RCC 7860 (cell line): ENCODE data around the gene ARHGEF28.

Experiments
- DNase-seq: peaks from one replicate; pipeline ENCODE4 v3.0.0-alpha.2; 2015; ENCODE audit warnings: low spot score
- FAIRE-seq: peaks from 2 replicates; lab custom pipeline; 2012; peaks lifted over from hg19 to GRCh38; lab: Jason Lieb, UNC

The ARHGEF28 gene

DNA sequence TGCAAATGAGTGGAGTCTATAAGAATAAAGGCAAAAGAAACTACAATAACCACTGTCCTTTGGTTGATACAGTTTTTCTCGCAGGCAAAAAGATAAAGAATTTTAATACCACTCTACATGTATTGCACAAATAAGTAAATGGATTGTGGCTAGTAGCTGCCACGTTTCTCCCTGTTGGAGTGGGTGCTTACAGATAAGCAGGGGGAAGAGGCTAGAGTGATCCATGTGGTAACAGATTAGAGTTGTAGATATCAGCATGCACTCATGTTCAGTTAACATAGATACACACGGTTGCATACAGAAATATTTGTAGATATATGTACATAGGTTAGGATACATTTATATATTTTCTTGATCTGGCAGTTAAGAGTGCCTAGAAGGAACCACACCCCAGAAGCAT is 179.5 kb downstream of the ARHGEF28 start:
- DNase-seq (no peak), FAIRE-seq (no peak)

DNA sequence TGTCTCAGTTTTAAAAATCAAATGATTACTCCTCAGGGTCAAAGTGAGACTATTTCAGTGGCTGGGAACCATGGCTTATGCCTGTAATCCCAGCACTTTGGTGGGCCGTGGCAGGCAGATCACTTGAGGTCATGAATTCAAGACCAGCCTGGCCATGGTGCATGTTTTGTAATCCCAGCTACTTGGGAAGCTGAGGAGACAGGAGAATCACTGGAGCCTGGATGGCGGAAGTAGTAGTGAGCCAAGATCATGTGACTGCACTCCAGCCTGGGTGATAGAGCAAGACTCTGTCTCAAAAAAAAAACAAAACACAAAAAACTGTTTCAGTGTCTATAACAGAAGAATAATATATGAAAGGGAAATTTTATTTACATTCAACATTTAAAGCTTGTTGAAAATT is 182.9 kb downstream of the ARHGEF28 start:
- DNase-seq (no peak), FAIRE-seq (no peak)

DNA sequence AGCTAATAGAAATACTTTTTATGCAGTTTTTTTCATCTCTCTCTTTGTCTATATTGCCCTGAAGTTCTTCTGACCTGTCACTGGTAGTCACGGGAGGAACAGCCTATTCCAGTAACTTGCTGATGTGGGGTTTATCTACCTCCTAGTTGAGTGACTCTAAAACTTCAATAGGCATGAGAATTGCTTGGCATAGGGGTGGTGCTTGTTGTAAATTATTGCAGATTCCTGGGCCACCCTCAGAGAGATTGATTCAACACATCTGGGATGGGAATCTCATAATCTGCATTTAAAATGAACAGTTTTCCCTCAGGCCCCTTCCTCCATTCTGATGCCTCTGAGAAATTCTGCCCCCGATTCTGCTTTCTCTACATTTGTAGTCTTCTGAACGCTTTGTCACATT is 184.4 kb downstream of the ARHGEF28 start:
- DNase-seq (no peak), FAIRE-seq (no peak)

DNA sequence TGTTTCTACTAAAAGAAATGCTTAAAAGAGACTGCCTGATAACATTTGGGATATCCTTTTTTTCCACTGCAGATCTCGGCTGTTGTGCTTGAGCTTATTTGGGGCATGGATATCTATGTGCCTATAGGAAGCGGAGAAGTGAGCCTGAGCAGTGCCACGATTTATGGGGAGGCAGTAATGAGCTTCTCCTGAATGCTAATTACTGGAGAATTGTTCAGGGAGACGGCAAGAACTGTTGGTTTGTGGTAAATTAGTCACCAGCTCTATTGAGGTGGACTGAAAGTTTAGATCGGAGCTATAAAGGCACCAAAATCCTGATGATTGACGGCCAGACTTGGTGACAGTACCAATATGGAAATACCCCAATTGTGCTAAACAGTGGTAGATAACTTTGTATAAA is 186.5 kb downstream of the ARHGEF28 start:
- FAIRE-seq (no peak), DNase-seq (no peak)

DNA sequence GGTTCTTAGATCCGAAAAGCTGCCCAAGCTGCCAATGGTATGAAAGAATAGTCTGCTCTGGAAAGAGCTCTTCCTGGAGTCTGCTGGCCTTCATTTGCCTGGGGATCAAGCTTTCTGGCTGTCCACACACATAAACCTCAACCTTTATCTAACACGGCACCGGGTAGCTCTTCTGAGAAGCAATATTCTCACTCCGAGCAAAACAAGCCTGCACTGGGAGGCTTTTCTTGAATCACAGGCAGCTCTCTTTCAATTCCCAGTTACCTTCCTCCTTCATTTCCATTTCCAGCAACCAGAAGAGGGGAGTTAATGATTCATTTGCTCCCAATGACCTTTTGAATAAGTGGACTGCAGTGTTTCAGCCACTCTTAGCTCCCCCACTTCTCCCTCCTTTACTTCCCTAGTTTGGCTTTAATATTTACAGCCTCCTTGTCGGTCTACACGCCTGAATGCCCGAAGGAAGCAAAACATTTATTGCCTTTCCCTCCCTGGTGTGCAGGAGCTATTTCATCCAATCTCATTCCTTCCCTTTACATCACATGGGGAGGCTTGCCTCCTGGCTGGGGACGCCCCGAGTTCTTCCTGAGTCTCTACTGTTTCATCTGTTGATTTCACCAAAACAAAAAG is 187.1 kb downstream of the ARHGEF28 start:
- DNase-seq (peak; percentile 84), FAIRE-seq (peak; percentile 92)

DNA sequence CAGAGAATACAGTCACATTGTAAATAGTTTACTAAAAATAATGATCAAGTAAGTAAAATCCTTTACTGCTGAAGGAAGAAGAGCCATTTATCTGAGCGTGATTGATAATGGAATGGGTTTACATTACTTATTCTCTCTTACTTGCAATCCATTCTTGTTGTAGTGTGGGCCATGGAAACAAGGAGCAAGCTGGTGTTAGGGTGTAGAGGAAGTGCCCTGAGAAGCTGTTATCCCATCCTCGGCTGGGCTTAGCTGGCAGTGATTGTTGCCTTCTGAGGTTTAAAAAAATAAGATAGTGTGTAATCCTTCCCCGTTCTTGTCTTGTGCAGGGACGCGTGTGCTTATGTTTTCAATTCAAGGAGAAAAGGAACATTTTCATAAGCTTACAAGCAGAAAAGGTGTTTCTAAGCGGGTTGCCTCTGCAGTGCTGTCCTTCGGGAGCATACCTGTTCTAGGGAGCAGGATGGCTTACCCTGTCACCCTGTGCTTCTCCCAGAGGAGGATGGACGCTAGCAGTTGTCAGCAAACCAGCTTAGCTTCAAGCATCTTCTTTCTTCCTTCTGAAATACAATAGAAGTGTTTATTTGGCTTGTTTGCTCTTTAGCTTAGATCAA is 188.3 kb downstream of the ARHGEF28 start:
- FAIRE-seq (no peak), DNase-seq (no peak)

DNA sequence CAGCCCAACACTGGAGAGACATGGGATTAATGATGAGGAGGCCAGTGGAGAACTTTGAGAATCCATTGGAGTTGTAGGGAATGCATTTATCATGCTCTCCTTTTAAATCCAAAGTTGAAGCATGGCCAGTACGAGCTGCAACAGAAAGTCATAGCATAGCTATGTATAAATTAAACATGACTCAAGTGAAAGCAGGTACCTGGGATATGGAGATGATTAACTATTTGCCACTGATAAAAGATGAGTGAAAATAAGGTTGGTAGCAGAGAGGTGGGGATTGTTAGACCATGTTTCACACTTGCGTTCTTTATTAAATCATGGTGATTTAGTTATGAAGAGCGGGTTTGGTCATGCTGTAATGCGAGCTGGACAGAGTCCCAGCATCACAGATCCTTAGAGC is 189.6 kb downstream of the ARHGEF28 start:
- peak; percentile 80 for FAIRE-seq

DNA sequence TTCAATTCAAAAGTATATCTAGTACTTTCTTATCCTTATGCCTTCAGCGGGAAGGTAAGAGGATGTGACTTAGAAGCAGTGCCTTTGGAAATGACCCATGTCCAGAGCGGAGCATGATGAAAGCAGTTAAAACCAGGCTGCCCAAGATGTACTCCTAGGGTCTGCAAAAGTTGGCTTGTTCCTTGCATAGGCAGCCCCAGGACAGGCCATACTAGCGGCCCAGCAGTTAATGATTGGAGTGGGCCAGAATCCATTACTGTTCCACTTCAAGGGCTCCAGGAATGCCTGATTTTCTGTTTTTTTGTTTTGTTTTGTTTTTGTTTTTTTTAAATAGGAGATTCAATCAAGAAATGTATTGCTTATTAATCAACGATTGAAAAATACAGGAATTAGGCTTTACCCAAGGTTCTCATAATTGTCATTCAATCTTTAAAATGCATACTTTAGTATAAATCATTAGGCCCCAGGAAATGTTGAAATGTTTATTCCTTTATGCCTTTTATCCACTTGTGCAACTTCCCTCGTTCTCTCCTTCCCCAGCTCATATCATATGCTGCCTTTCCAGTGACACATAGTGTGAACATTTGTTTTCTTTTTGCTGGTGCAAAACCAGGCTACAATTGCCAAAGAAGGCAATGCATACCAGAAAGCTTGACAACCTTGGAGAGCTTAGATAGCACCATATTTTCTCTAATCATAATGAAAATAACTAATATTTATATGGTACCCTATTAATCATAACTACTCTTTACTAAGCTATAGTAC is 190.8 kb downstream of the ARHGEF28 start:
- FAIRE-seq (no peak), DNase-seq (no peak)

More for the DNA sequence above, 189.6 kb downstream of the ARHGEF28 start:
- DNase-seq = peak; percentile 74

DNA sequence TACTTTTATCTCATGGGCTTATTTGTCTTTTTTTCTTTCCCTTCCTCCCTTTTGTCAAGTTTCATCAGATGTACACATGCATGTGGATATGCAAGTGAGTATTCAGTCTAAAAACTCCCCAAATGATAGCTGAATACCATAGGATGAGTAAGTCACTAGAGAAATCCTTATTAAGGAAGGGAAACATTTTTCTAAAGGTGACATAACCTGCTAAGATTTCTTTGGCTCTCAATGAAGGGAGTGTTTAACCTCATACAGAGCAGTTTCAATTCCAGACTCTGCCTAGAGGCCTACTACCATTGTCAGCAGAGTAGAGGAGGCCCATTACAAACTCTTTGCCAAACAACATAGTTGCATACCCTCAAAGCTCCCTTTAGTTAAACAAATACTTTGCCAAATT is 192.4 kb downstream of the ARHGEF28 start:
- DNase-seq (peak; percentile 67), FAIRE-seq (no peak)

DNA sequence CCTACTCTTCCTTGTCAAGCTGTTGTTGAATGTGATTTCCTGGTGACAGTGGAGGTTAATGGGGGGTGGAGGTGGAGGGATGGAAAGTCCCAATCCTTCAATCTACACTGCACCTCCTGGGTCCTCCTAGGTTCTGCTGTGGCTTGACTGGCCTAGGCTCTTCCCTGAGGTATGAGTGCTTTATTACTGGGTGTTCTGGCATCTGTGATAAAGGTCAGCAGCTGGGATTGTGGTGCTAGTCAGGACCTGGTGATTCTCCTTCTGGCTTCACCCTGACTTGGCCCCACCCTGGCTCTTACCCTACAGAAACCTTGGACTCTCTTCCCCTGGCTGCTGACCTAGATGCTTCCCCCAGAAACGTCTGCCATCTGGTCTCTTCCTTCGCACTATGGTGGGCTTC is 194.3 kb downstream of the ARHGEF28 start:
- no peak for FAIRE-seq
- no peak for DNase-seq

DNA sequence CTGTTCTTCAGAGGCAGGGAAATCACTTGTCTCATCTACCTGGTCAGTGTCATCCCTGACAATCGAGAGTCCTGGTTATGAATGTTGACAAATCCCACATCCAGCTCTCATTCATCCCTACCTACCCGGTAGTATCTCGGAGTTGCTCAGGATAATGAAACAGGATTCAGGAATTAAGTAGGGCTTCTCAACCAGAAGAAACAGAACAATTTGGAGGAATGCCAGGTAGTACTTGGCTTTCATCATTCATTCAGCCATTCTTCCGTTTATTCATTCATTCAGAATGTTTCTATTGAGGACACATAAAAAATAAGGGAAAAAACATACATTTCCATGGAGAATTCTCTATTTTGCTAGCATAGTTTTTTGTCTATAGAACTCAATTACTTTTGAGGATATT is 195.0 kb downstream of the ARHGEF28 start:
- FAIRE-seq = no peak

DNA sequence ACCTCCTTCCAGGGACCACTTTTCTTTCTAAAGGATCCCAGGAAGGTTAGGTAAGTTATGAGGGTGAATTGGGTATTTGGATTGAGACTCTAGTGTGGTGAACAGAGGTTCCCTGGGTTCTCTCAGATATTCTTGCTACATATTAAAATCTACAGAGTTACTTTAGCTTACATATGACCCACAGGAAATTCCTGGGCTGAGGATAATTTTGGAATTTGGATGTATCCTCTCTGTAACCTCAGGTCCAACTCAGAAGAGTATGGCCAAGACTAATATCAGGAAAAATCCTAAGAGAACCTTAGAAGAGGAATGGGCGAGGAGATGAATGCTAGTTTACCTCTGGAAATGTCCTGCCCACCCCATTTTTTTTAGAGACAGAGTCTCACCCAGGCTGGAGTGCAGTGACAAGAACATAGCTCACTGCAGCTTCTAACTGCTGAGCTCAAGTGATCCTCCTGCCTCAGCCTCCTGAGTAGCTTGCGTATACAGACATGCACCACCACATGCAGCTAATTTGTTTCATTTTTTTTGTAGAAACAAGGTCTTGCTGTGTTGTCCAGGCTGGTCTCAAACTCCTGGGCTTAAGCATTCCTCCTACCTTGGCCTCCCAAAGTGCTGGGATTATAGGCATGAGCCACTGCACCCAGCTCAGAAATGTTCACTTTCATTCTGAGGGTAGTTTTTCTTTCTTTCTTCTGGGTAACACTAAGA is 196.4 kb downstream of the ARHGEF28 start:
- FAIRE-seq (no peak), DNase-seq (no peak)

More for the DNA sequence above, 195.0 kb downstream of the ARHGEF28 start:
- DNase-seq = no peak

DNA sequence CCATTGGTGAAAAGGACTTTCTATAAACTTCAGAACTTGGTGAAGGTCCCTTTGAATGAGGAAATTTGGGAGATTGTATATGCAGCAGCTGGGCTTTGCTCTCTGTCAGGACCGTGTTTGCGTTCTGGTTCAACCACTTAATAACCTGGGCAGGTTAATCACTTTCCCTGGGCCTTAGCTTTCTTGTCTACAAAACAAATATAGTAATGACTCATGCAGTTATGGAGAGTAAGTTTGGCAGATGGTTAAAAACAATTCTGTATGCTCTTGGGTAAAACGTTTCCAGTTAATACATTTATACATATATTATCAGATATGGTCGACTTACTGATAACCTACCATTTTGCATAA is 197.0 kb downstream of the ARHGEF28 start:
- peak; percentile 5 for FAIRE-seq
- peak; percentile 49 for DNase-seq

DNA sequence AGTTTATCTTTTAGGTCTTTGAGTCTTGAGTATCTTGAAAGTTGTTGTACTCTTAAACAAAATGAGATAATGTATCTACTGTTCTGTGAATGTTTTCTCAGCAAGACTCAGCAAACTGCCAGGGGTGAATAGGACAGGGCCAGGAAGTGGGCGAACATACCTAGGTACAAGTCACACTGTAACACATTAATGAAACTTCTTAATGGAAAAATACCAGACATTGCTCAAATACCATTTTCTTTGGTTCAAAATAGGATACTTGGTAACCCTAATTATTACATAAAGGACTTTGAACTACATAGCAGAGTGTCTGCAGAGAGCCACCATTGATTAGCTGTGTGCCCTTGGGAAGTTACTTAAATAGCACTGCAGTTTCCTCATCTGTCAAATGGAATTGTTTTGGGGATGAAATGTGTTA is 197.5 kb downstream of the ARHGEF28 start:
- peak; percentile 72 for DNase-seq
- peak; percentile 78 for FAIRE-seq

DNA sequence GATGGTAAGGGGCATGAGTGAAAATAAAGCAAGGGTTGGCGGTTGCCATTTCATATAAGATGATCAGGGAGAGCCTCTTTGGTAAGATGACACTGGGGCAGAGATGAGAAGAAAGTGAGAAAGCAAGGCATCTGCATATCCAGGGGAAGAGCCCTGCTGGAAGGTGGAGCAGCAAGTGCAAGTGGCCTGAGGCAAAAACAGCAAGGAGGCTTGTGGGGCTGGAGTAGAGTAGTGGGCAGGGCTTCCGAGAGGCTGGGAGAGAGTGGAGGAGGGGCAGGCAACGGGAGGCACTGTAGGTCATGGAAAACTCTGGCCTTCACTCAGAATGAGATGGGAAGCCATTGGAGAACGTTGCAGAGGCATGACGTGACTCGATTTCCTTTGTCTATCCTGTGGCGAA is 199.2 kb downstream of the ARHGEF28 start:
- FAIRE-seq (no peak), DNase-seq (no peak)

DNA sequence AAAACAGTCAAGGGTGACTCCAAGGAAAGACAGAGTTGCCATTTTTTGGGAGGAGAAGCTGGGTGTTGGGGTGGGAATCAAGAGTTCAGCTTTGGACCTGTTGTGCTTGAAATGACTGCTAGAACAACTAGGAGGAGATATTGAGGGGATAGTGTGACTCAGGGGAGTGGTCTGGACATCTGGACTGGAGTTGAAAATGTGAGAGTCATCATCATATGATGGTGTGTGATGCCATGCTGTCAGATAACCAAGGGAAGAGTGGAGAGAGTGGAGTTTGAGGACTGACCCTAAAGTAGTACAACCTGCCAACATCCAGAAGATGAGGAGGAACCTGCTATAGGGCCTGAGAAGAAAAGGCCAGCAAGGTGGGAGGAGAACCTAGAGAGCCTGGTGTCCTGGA is 199.7 kb downstream of the ARHGEF28 start:
- no peak for DNase-seq
- no peak for FAIRE-seq

DNA sequence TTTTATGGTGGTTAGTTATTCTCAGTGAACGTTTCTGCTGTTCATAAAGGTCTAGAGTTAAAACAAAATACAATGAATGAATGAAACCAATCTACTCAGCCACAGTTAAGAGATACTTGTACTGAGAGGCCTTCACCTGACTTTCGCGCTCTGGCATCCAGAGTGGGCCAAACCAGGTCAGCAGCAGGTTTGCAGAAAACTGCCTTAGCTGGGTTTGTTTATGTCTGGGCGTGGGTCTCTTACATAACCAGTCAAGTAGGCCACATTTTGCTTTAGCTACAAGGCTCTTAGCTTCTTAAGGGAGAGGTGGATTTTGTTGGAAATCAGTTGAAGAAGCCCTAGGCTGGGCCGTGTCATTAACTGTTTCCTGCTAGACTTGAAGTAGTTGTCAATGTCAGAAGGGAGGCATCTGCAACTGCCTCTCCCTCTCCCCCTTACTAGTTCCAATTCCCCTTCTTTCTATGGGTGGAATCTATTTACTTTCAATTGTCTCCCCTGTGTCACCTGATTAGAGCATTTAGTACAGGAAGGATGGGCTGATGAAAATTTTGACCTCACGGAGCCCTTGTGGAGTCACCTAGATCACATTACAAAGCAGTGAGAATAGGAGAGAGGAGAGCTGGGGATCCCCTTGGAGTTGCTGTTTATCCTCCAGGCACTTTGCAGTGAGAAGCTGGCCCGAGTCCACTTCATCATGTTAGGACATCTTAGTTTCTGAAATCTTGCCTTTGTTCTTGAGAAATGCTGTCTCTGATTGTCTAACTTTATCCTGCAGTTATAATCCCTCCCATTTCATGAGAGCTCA is 200.5 kb downstream of the ARHGEF28 start:
- DNase-seq = no peak
- FAIRE-seq = no peak

DNA sequence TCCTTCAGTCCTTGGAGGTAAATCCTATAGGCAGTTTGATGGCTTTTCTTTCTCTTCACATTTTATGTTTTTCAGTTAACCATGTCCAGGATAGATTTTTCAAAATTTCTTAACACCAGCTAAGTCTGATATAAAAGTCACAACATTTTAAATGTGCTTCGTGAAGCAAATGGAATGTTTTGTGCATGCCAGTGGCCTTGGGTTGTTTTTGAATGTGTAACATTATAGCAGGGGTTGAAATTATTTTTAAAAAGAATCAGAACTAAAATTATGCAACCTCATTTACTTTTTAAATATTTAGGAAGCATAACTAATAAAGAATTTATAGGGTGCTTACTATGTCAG is 201.1 kb downstream of the ARHGEF28 start:
- FAIRE-seq = no peak
- DNase-seq = no peak

DNA sequence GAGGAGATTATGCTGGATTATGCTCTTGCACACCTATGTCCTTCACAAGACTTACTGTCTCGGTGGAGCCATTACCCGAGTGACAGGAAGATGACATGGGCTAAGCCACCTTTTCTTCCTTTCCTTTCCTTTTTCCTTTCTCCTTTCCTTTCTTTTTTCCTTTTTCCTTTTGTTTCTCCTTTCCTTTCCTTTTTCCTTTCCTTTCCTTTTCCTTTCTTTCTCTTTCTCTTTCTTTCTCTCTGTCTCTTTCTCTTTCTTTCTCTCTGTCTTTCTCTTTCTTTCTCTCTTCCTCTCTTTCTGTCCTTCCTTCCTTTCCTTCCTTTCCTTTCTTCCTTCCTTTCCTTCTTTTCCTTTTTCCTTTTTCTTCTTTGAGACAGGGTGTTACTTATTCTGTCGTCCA is 202.5 kb downstream of the ARHGEF28 start:
- FAIRE-seq (no peak), DNase-seq (no peak)

DNA sequence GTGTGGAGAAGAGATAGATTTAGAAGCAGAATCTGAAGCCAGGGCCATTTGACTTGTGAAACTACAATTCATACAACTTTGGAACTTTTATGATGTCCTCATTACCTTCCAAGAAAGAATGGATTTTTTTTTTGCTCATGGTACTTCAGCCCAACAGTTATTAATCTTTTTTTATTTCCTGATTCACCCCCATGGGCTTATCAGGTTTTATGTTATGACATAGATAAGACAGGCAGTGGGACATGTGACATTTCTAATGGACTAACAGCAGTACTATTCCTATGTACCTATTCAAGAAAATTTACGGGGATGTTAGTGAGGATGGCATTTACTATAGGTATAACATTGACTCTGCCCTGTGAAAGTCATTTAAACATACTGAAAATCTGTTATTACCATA is 204.7 kb downstream of the ARHGEF28 start:
- FAIRE-seq (no peak), DNase-seq (no peak)

DNA sequence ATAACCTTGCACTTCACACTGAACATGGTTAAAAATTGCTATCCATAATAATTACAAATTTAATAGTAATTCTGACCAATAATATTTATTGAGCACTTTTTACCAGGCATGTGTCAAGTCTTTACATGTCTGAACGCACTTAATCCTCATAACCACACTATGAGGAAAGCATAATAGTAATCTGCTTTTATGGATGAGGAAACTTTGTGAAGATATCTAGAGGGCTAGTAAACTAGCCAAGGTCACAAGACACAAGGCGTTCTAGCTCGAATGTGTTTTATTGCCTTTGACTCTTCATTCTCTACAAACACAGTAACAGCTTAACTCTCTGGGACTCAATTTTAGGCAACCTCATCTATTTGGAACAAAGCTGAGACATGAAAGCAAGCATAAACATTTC is 205.1 kb downstream of the ARHGEF28 start:
- FAIRE-seq (no peak), DNase-seq (no peak)
